CD4-positive, alpha-beta T cell treated with Interleukin-15 for 4 hours (primary cell): ENCODE measurements around the gene IL1RL2.

Source experiments
- DNase-seq: peaks from one replicate; pipeline ENCODE4 v3.0.0-alpha.2; 2020; ENCODE audit warnings: low spot score

The IL1RL2 gene

GRCh38 chr2:102158011-102158755 is 28.6 kb upstream of the IL1RL2 start:
- DNase-seq: no peak

- no peak for DNase-seq
These were observed 27.5 kb upstream of the IL1RL2 start for GRCh38 chr2:102159295-102159694.

GRCh38 chr2:102166189-102166845 is 20.5 kb upstream of the IL1RL2 start:
- no peak for DNase-seq

GRCh38 chr2:102168026-102168771 is 18.6 kb upstream of the IL1RL2 start:
- DNase-seq: no peak

GRCh38 chr2:102171946-102172345 is 14.9 kb upstream of the IL1RL2 start:
- DNase-seq: no peak

- DNase-seq: no peak
These were observed 14.1 kb upstream of the IL1RL2 start for GRCh38 chr2:102172745-102173144.

- no peak for DNase-seq
These were observed 10.7 kb upstream of the IL1RL2 start for GRCh38 chr2:102176172-102176571.

- DNase-seq: no peak
These were observed 8.9 kb upstream of the IL1RL2 start for GRCh38 chr2:102177814-102178478.

GRCh38 chr2:102179061-102179460 is 7.8 kb upstream of the IL1RL2 start:
- no peak for DNase-seq

GRCh38 chr2:102179788-102180686 is 6.8 kb upstream of the IL1RL2 start:
- DNase-seq: no peak

GRCh38 chr2:102180687-102180999 is 6.2 kb upstream of the IL1RL2 start:
- DNase-seq: no peak

GRCh38 chr2:102181376-102181775 is 5.4 kb upstream of the IL1RL2 start:
- DNase-seq: no peak

- no peak for DNase-seq
These were observed 4.7 kb upstream of the IL1RL2 start for GRCh38 chr2:102181919-102182635.

GRCh38 chr2:102184018-102184417 is 2.8 kb upstream of the IL1RL2 start:
- DNase-seq: no peak

- no peak for DNase-seq
These were observed 2.3 kb upstream of the IL1RL2 start for GRCh38 chr2:102184568-102184967.

- DNase-seq: peak; percentile 54
These were observed 1.5 kb upstream of the IL1RL2 start for GRCh38 chr2:102185347-102185746.

GRCh38 chr2:102187496-102188150 is 800 bp downstream of the IL1RL2 start:
- DNase-seq: peak; percentile 17

GRCh38 chr2:102190430-102191107 is 3.7 kb downstream of the IL1RL2 start:
- no peak for DNase-seq

- no peak for DNase-seq
These were observed 4.7 kb downstream of the IL1RL2 start for GRCh38 chr2:102191501-102191900.

- no peak for DNase-seq
These were observed 6.3 kb downstream of the IL1RL2 start for GRCh38 chr2:102193074-102193473.
